Stimulated activated CD8-positive, alpha-beta memory T cell treated with anti-CD3 and anti-CD28 coated beads, Interleukin-4, amount 100 ng/mL, for 24 hours (primary cell): Measurements from ENCODE around the gene KIF1A.
"Not testable (repeated sequence)": the region's sequence is repeated elsewhere in the genome, so short reads cannot be mapped to it uniquely, and the experiment has no call there.

Source experiments
- DNase-seq: peaks from one replicate; pipeline ENCODE4 v3.0.0-alpha.2; 2020; ENCODE audit warnings: low read depth

KIF1A gene

GRCh38 chr2:240785424-240786335 is 34.3 kb downstream of the KIF1A start:
- no peak for DNase-seq

- no peak for DNase-seq
These were observed 35.2 kb downstream of the KIF1A start for GRCh38 chr2:240784629-240785423.

GRCh38 chr2:240783819-240784621 is 36.0 kb downstream of the KIF1A start:
- no peak for DNase-seq

- DNase-seq = no peak
These were observed 36.9 kb downstream of the KIF1A start for GRCh38 chr2:240782886-240783818.

- DNase-seq = no peak
These were observed 37.7 kb downstream of the KIF1A start for GRCh38 chr2:240782221-240782885.

DNA sequence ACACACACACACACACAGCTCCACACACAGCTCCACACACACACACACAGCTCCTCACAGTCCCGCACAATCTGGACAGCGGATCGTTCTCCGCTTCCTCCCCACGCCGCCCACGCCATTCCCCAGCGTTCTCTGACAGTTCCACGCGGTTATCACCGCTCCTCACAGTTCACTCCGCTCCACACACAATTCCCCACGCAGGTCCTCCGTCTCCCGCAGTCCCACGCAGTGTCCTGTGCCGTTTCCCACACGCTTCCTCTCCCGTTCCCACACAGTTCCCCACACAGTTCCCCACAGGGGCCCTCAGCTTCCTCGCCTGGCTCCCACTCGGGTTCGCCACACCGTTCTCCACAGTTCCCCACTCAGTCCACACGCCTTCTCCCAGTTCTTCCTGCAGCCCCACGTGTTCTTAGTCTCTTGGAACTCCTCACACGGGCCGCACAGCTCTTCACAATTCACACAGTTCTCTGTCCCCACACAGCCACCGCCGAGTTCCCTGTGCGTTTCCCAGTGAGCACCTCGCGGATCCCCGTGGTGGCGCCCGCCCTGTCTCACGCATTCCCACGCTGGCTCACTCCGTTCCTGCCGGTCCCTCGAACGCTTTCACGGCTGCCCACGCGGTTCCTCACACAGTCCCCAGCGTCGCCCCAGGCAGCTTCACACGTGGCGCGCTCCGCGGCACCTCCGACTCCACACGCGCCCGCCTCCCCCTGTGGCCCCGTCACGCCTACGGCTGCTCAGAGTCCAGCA is 38.4 kb downstream of the KIF1A start:
- DNase-seq = no peak

- no peak for DNase-seq
These were observed 39.9 kb downstream of the KIF1A start for GRCh38 chr2:240780023-240780700.

GRCh38 chr2:240779250-240779832 is 40.7 kb downstream of the KIF1A start:
- DNase-seq = not testable (repeated sequence)

DNA sequence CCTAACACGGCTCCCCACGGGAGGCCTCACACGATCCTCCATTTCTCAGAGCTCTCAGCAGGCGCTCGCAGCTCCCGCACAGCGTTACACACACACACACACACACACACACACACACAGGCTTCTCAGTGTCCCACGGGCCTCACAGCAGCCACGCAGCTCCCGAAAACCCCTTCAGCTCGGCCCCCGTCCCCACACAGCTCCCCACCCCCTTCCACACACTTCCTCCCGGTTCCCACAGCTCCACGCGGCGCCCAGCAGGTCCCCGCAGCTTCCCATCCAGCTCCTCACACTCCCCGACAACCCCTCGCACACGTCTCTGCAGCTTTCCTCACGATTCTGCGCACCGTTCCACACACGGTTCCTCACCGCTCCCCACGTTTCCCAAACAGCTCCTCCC is 41.6 kb downstream of the KIF1A start:
- DNase-seq = no peak

- no peak for DNase-seq
These were observed 42.4 kb downstream of the KIF1A start for GRCh38 chr2:240777456-240778212.

- DNase-seq = no peak
These were observed 44.1 kb downstream of the KIF1A start for GRCh38 chr2:240775905-240776304.

DNA sequence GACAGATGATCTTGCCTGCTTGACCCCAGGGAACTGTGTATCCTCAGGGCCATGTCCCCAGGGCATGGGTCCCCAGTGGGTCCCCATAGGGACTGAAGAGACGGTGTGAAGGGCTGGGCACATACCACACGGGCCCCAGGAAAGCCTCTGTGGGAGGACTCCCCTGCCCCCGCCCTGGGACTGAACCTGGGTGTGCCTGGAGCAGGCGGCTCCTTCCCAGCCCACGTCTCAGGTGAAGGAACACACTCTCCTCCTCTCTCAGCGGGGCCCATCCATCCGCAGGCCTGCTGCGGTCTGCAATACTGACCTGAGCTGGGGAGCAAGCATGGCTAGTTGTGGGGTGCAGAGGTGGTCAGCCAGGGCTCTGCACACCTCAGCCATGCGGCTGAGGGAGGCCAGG is 45.2 kb downstream of the KIF1A start:
- no peak for DNase-seq

GRCh38 chr2:240769096-240769495 is 50.9 kb downstream of the KIF1A start:
- no peak for DNase-seq

- no peak for DNase-seq
These were observed 51.8 kb downstream of the KIF1A start for GRCh38 chr2:240768216-240768615.

- no peak for DNase-seq
These were observed 52.7 kb downstream of the KIF1A start for GRCh38 chr2:240767341-240767740.

GRCh38 chr2:240766072-240766471 is 53.9 kb downstream of the KIF1A start:
- DNase-seq = no peak

DNA sequence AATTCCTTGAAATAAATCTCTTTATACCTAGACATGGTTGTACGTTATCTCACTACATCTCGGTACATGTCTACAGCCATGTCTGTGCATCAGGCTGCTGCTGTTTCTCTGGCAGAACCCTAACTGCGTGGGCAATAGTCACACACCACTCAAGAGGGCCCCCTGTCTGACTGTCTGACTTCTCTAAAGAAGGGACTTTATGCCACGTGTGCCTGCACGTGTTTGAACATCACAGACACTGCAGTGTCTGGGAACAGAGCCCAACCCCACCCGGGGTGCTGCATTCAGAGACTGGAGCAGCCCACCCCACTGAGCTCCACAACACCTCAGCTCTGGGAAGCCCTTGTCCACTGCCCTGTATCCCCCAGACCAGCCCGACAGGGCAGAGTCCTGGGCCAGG is 55.0 kb downstream of the KIF1A start:
- no peak for DNase-seq

DNA sequence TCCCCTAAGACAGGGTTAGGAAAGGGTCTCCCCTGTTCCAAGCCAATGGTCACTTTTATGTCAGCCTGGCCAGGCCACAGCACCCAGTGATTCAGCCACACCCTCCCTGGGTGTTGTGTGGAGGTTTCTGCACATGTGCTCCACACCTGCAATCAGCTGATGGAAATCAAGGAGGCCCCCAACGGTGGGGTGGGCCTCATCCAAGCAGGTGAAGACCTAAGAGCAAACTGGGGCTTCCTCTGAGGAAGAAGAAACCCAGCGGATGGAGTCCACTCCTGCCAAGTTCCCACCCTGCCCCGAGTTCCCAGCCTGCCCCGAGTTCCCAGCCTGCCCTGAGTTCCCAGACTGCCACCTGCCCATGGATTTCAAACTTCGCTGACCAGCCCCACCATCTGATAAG is 55.4 kb downstream of the KIF1A start:
- DNase-seq = no peak
